Measurements from ENCODE around the gene CSGALNACT2.

Gene CSGALNACT2

GRCh38 chr10:43106256-43107091 lies 31.8 kb upstream of the CSGALNACT2 start:
- H3K9me3 ChIP-seq (ENCODE audit: control insufficient read depth, low read length): no peaks in the 10 kb centered on the region
- no peak overlapping the region for H3K27ac ChIP-seq
- no peaks in the 10 kb centered on the region for H3K79me2 ChIP-seq
- H3K4me2 ChIP-seq (ENCODE audit: low read length): peak overlapping the region; percentile 95
- H3K9ac ChIP-seq: no peak overlapping the region
- no peaks in the 10 kb centered on the region for H3K27me3 ChIP-seq (ENCODE audit: control insufficient read depth, insufficient read depth, low read length)
- no peak overlapping the region for H2AFZ ChIP-seq
- H3K36me3 ChIP-seq (ENCODE audit: control insufficient read depth, insufficient read depth, low read length): no peaks in the 10 kb centered on the region
- H3K4me3 ChIP-seq (ENCODE audit: low read depth, low read length): no peak overlapping the region
- peaks cover 6% of the 10 kb centered on the region for H3K4me1 ChIP-seq
- no peak for TF ChIP-seq CTCF (IDR thresholded peaks at IDR 0.05)

- peaks cover 6% of the 10 kb centered on the region for H3K4me1 ChIP-seq
- no peak overlapping the region for H3K4me2 ChIP-seq (ENCODE audit: low read length)
- H3K79me2 ChIP-seq: no peaks in the 10 kb centered on the region
- no peak overlapping the region for H2AFZ ChIP-seq
- H3K27me3 ChIP-seq (ENCODE audit: control insufficient read depth, insufficient read depth, low read length): no peaks in the 10 kb centered on the region
- H3K36me3 ChIP-seq (ENCODE audit: control insufficient read depth, insufficient read depth, low read length): no peaks in the 10 kb centered on the region
- no peak overlapping the region for H3K4me3 ChIP-seq (ENCODE audit: low read depth, low read length)
- TF ChIP-seq CTCF (IDR thresholded peaks at IDR 0.05): no peak
- H3K27ac ChIP-seq: no peak overlapping the region
- H3K9me3 ChIP-seq (ENCODE audit: control insufficient read depth, low read length): no peaks in the 10 kb centered on the region
- no peak overlapping the region for H3K9ac ChIP-seq
Observed at GRCh38 chr10:43108951-43109350, 29.3 kb upstream of the CSGALNACT2 start.

- Histone ChIP-seq H3K27ac (no peak overlapping the region), H3K4me2 (ENCODE audit: low read length) (no peak overlapping the region)
- TF ChIP-seq CTCF (IDR thresholded peaks at IDR 0.05): no peak
Observed at GRCh38 chr10:43109671-43110249, 28.5 kb upstream of the CSGALNACT2 start.

GRCh38 chr10:43110338-43111071 lies 27.7 kb upstream of the CSGALNACT2 start:
- no peak for TF ChIP-seq CTCF (IDR thresholded peaks at IDR 0.05)

More at GRCh38 chr10:43109671-43110249, 28.5 kb upstream of the CSGALNACT2 start:
- no peak overlapping the region for H3K4me3 ChIP-seq (ENCODE audit: low read depth, low read length)
- H2AFZ ChIP-seq: no peak overlapping the region
- peaks cover 6% of the 10 kb centered on the region for H3K4me1 ChIP-seq
- H3K36me3 ChIP-seq (ENCODE audit: control insufficient read depth, insufficient read depth, low read length): no peaks in the 10 kb centered on the region
- no peaks in the 10 kb centered on the region for H3K79me2 ChIP-seq
- no peaks in the 10 kb centered on the region for H3K27me3 ChIP-seq (ENCODE audit: control insufficient read depth, insufficient read depth, low read length)
- H3K9ac ChIP-seq: no peak overlapping the region
- H3K9me3 ChIP-seq (ENCODE audit: control insufficient read depth, low read length): no peaks in the 10 kb centered on the region

More at GRCh38 chr10:43110338-43111071, 27.7 kb upstream of the CSGALNACT2 start:
- Histone ChIP-seq H3K27me3 (ENCODE audit: control insufficient read depth, insufficient read depth, low read length) (no peaks in the 10 kb centered on the region), H3K9me3 (ENCODE audit: control insufficient read depth, low read length) (no peaks in the 10 kb centered on the region), H3K4me2 (ENCODE audit: low read length) (no peak overlapping the region), H3K36me3 (ENCODE audit: control insufficient read depth, insufficient read depth, low read length) (no peaks in the 10 kb centered on the region), H3K27ac (no peak overlapping the region), H3K4me3 (ENCODE audit: low read depth, low read length) (no peak overlapping the region), H3K9ac (no peak overlapping the region), H3K79me2 (no peaks in the 10 kb centered on the region), H3K4me1 (peaks cover 5% of the 10 kb centered on the region), H2AFZ (no peak overlapping the region)
